Endothelial cell (in vitro differentiated cells): ENCODE data around the gene ZDHHC1. TPM values are rescaled to one million over a fixed set of nuclear protein-coding genes. Genes with fewer than 3 reads are reported as not detected.
A peak's percentile ranks its signal among the peaks of the same experiment; 100 is the strongest.

ENCODE experiments used
- DNase-seq: peaks from one replicate; pipeline ENCODE4 v3.0.0; 2021; ENCODE audit warnings: low spot score
- H3K27ac Mint-ChIP-seq: one replicate; pipeline ENCODE4 v1.8.0; 2021; ENCODE audit warnings: mixed read lengths, inconsistent platforms; ENCODE audit not compliant: unreplicated experiment
- H3K27me3 Mint-ChIP-seq: one replicate; pipeline ENCODE4 v1.8.0; 2021; ENCODE audit warnings: mild to moderate bottlenecking, moderate library complexity, mixed read lengths, inconsistent platforms; ENCODE audit not compliant: unreplicated experiment
- H3K36me3 Mint-ChIP-seq: one replicate; pipeline ENCODE4 v1.8.0; 2021; ENCODE audit warnings: mild to moderate bottlenecking, low read depth, mixed read lengths, inconsistent platforms; ENCODE audit not compliant: unreplicated experiment
- H3K4me1 Mint-ChIP-seq: one replicate; pipeline ENCODE4 v1.8.0; 2021; ENCODE audit warnings: mild to moderate bottlenecking, mixed read lengths, inconsistent platforms; ENCODE audit not compliant: unreplicated experiment
- H3K4me3 Mint-ChIP-seq: one replicate; pipeline ENCODE4 v1.8.0; 2021; ENCODE audit warnings: mild to moderate bottlenecking, mixed read lengths, inconsistent platforms; ENCODE audit not compliant: unreplicated experiment
- H3K9me3 Mint-ChIP-seq: one replicate; pipeline ENCODE4 v1.8.0; 2021; ENCODE audit warnings: mixed read lengths, inconsistent platforms; ENCODE audit not compliant: unreplicated experiment
- total RNA-seq: library from RNA; stranded (reverse); fragmentation: NEBNext Ultra II Directional; extraction: Animal tissue kit (Norgen Biotek cat#: 25700); gene quantifications from one replicate; pipeline ENCODE4 v1.2.1, GENCODE V29; 2021; ENCODE audit not compliant: unreplicated experiment
- TF ChIP-seq, protein P1 (sequence below): fragments of 200-600 bp; sonication (generic); IDR thresholded peaks from one replicate; pipeline ENCODE4 v1.5.0; 2021; ENCODE audit warnings: antibody characterized with exemption; ENCODE audit not compliant: unreplicated experiment

The ZDHHC1 gene
- total RNA-seq, 1 donor from 2014 or later: 7.2 TPM

DNA sequence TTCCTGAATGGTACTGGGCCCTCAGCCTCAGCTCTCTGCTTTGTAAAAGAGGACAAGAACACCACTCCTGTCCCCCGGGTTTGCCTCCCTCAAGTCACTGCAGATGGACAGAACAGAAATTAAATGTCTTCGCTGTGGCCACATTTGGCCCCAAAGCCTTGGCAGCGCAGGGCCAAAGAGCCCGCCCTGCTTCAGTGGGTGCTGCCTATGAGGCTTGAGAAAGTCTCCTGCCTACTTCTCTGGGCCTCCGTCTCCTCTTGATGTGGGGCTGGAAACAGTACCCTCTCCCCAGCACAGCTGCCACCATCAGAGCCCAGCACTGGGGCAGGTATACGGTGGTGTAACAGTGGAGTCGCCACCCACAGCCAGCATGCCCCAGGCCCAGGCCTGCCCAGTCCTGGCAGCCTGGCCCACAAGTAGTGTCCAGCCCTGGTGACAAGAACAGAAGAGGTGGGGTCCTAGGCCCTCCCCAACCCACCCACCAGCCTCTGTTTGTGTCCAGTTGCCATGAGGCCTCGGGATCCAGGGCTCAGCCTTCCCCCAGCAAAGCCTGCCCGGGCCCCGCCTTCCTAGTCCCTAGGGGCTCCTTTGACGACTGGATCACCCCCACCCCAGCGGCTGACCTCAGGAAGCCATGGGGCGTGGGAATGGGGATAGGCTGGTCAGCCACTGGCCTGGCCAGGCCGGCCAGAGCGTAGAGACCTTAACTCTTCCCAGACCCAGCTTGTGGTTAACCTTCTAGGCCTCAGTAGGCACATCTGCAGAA lies 19.1 kb downstream of the ZDHHC1 start:
- no peak overlapping the region for H3K4me3 Mint-ChIP-seq

DNA sequence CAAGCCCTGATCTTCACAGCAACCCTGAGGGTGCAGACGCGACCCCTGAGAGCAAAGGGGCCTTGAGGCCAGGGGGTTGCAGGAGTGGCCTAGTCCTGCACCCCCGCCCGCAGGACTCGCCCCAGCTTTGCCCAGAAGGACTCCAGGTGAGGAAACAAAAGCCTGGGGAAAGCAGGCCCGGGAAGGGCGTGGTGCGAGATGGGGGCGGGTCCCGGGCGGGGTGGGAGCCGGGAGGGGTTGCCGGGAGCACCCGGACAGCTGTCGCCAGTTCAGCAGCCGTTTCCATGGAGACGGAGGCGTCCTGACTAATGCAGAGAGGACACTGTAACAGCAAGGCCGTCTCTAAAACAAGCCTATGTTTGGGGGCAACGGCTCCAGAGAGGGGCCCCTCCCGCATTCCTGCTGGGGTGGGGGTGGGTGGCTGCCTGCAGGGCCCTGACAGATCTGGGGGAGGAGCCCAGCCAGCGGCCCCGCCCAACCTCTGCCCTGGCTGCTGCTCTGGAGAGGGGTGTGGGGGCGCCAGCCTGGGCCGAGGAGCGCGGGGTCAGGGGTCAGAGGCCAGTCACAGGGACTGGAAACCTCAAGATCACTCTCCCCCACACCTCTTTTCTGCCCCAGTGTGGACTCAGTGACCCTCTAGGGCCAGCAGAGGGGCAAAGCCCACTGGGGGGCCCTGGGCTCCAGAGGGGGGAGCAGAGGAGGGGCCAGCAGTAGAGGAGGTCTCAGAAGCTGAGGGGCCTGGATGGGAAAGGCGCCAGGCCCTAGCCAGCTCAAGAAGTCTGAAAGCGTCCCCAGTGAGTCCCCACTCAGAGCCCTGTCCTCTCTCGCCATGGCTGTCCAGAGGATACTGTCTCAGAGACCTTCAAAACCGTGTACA lies 19.9 kb downstream of the ZDHHC1 start:
- no peak overlapping the region for H3K4me3 Mint-ChIP-seq
- H3K36me3 Mint-ChIP-seq: no peaks in the 10 kb centered on the region

More for the DNA sequence above, 19.1 kb downstream of the ZDHHC1 start:
- no peaks in the 10 kb centered on the region for H3K36me3 Mint-ChIP-seq
- H3K27me3 Mint-ChIP-seq: peaks cover 13% of the 10 kb centered on the region
- H3K9me3 Mint-ChIP-seq: no peaks in the 10 kb centered on the region
- peak overlapping the region; percentile 18 for H3K27ac Mint-ChIP-seq
- H3K4me1 Mint-ChIP-seq: no peaks in the 10 kb centered on the region
- no peak for DNase-seq
- TF ChIP-seq, protein P1, sequence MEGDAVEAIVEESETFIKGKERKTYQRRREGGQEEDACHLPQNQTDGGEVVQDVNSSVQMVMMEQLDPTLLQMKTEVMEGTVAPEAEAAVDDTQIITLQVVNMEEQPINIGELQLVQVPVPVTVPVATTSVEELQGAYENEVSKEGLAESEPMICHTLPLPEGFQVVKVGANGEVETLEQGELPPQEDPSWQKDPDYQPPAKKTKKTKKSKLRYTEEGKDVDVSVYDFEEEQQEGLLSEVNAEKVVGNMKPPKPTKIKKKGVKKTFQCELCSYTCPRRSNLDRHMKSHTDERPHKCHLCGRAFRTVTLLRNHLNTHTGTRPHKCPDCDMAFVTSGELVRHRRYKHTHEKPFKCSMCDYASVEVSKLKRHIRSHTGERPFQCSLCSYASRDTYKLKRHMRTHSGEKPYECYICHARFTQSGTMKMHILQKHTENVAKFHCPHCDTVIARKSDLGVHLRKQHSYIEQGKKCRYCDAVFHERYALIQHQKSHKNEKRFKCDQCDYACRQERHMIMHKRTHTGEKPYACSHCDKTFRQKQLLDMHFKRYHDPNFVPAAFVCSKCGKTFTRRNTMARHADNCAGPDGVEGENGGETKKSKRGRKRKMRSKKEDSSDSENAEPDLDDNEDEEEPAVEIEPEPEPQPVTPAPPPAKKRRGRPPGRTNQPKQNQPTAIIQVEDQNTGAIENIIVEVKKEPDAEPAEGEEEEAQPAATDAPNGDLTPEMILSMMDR: no peak

DNA sequence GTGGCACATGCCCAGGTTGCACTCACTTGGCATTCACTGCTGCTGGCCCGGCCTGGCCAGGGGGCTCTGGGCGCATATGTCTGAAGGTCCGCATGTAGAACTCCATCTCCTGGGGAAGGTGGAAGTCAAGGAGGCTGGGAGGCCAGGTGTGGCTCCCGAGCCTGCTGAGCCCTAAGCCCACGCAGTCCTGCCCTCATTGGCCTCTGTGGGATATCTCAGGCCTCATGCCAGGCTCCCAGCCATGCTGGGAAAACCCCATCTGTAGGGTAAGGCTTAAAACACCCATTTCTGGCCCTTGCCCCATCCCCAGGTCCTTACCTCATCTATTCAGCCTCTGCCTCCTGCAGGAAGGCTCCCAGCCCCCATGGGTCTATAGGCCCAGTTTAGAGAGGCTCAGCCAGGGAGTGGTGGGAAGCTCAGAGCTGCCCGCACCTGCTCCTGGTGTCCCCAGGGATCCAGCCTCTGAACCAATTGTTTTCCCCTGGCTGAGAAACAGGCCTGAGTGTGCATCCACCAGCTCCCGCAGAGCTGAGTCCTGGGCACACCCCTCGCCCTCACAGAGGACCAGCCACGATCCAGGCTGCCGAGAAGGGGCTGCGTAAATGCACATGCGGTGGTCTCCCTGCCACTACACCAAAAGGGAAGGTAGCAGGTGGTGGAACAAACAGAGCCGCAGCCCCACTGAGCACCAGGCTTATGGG lies 20.7 kb downstream of the ZDHHC1 start:
- H3K36me3 Mint-ChIP-seq: peaks cover 2% of the 10 kb centered on the region
- no peaks in the 10 kb centered on the region for H3K9me3 Mint-ChIP-seq
- H3K27me3 Mint-ChIP-seq: peaks cover 21% of the 10 kb centered on the region
- H3K4me3 Mint-ChIP-seq: no peak overlapping the region
- no peak overlapping the region for H3K27ac Mint-ChIP-seq
- no peak for DNase-seq
- no peaks in the 10 kb centered on the region for H3K4me1 Mint-ChIP-seq
- TF ChIP-seq, protein P1: no peak

More for the DNA sequence above, 19.9 kb downstream of the ZDHHC1 start:
- no peaks in the 10 kb centered on the region for H3K4me1 Mint-ChIP-seq
- H3K9me3 Mint-ChIP-seq: no peaks in the 10 kb centered on the region
- peaks cover 18% of the 10 kb centered on the region for H3K27me3 Mint-ChIP-seq
- DNase-seq: peak; percentile 57
- no peak overlapping the region for H3K27ac Mint-ChIP-seq
- TF ChIP-seq, protein P1: no peak

DNA sequence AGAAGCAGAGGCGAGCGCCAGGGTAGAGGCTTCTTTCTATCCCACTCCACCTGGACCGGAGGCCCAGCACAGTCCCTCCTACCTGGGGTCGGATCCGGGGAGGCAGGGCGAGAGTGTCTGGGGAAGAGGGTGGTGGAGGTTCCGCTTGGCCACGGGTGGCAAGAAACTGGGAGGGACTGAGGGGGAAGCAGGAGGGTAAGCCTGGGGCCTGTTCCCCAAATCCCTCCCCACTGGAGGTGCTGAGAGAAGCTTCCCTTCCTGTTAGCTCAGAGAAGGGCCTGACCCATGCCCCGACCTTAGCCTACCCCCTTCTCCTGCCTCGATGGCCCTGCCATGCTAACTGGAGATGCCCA lies 21.2 kb downstream of the ZDHHC1 start:
- Mint-ChIP-seq H3K4me3 (no peak overlapping the region), H3K9me3 (no peaks in the 10 kb centered on the region), H3K27me3 (peaks cover 21% of the 10 kb centered on the region), H3K4me1 (peaks cover 3% of the 10 kb centered on the region), H3K27ac (no peak overlapping the region), H3K36me3 (peaks cover 5% of the 10 kb centered on the region)
- no peak for DNase-seq
- TF ChIP-seq, protein P1: no peak
